ENCODE results near the gene TBCB. TPM values are rescaled to one million over a fixed set of nuclear protein-coding genes. Genes with fewer than 3 reads are reported as not detected.

Gene TBCB
- total RNA-seq, 4 donors from 2014 or later = 118 to 196 (median 154) TPM

DNA sequence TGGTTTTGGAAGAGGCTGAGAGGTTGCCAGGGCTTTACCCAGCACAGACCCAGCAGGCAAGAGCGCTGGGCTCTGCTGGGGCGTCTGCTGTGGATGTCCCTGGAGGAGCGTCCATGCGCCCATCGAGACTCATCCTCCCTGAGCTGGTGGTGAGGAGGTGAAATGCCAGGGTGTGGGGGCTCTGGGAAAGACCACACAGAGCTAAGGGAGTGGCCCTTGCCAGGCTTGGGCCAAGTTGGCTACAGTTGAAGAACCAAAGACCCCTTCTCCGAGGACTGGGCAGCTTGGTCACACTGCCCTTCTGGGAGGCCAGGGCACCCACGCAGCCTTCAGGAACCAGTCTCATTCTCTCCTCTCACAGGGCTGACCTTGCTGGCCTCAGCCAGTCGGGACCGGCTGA is 28.9 kb upstream of the TBCB start:
- Histone ChIP-seq H3K4me3 (no peak overlapping the region), H3K27ac (no peak overlapping the region), H3K4me1 (no peaks in the 10 kb centered on the region), H3K9me3 (no peaks in the 10 kb centered on the region), H3K36me3 (no peaks in the 10 kb centered on the region), H3K27me3 (no peaks in the 10 kb centered on the region)
- intact Hi-C loops (cut with DNase I; ENCODE audit: low total_unique reads) = no loop called here
- TF ChIP-seq, protein P1, sequence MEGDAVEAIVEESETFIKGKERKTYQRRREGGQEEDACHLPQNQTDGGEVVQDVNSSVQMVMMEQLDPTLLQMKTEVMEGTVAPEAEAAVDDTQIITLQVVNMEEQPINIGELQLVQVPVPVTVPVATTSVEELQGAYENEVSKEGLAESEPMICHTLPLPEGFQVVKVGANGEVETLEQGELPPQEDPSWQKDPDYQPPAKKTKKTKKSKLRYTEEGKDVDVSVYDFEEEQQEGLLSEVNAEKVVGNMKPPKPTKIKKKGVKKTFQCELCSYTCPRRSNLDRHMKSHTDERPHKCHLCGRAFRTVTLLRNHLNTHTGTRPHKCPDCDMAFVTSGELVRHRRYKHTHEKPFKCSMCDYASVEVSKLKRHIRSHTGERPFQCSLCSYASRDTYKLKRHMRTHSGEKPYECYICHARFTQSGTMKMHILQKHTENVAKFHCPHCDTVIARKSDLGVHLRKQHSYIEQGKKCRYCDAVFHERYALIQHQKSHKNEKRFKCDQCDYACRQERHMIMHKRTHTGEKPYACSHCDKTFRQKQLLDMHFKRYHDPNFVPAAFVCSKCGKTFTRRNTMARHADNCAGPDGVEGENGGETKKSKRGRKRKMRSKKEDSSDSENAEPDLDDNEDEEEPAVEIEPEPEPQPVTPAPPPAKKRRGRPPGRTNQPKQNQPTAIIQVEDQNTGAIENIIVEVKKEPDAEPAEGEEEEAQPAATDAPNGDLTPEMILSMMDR (IDR thresholded peaks at IDR 0.05) = no peak
- no peak for TF ChIP-seq POLR2A (IDR thresholded peaks at IDR 0.05)
- DNase-seq = no peak

DNA sequence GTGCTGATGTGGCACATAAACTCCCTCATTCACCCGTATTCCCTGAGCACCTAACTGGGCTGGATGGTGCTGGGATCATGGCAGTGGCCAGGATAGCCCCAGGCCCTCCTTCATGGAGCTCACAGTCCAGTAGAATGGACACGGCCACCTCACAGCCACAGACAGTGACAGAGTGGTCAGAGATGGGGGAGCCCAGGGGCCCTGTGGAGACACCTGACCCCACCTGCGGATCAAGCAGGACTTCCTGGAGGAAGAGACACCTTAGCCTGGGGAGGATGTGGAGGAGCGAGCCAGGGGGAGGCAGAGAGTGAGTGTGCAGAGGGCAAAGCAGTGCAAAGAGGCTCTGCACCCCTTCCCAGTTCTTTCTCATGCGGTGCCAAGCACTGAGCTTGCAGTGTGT is 25.4 kb upstream of the TBCB start:
- TF ChIP-seq POLR2A (IDR thresholded peaks at IDR 0.05) = no peak
- H3K36me3 ChIP-seq = no peaks in the 10 kb centered on the region
- intact Hi-C loops (cut with DNase I; ENCODE audit: low total_unique reads) = no loop called here

DNA sequence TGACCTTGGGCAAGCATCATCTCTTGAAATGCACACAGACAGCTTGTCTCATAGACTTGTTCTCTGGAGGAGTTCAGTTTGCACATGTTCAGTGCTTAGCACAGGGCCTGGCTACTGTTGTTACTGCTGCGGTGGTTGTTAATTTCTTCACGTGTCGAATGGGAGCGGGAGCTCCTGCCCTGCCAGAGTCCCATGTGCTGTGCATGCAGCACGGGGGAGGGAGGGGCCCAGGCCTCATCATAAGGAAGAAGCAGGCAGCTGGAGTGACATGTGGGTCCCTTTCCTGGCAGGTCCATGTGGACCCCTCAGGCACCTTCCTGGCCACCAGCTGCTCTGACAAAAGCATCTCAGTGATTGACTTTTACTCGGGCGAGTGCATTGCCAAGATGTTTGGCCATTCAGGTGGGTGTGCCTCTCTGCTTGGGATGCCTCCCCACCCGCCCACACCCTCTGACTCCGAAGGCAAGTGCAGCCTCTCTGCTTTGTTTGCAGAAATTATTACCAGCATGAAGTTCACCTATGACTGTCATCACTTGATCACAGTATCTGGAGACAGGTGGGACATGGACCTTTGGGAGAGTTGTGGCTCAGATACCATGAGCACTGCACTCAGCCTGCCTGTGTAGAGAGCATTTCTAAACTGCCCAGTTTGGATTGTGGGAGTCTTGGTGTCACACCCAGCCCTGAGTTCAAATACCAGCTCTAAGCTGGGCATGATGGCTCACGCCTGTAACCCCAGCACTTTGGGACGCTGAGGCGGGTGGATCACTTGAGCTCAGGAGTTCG is 24.2 kb upstream of the TBCB start:
- no peaks in the 10 kb centered on the region for H3K4me1 ChIP-seq
- no peak overlapping the region for H3K27ac ChIP-seq
- DNase-seq = no peak
- no peak for TF ChIP-seq POLR2A (IDR thresholded peaks at IDR 0.05)
- TF ChIP-seq, protein P1 (IDR thresholded peaks at IDR 0.05) = no peak
- no peaks in the 10 kb centered on the region for H3K9me3 ChIP-seq
- H3K36me3 ChIP-seq = no peaks in the 10 kb centered on the region
- no peaks in the 10 kb centered on the region for H3K27me3 ChIP-seq
- H3K4me3 ChIP-seq = no peak overlapping the region
- intact Hi-C loops (cut with DNase I; ENCODE audit: low total_unique reads) = no loop called here

More for the DNA sequence above, 25.4 kb upstream of the TBCB start:
- no peak overlapping the region for H3K27ac ChIP-seq
- no peaks in the 10 kb centered on the region for H3K4me1 ChIP-seq
- no peak overlapping the region for H3K4me3 ChIP-seq
- H3K9me3 ChIP-seq = no peaks in the 10 kb centered on the region
- H3K27me3 ChIP-seq = no peaks in the 10 kb centered on the region
- no peak for DNase-seq

DNA sequence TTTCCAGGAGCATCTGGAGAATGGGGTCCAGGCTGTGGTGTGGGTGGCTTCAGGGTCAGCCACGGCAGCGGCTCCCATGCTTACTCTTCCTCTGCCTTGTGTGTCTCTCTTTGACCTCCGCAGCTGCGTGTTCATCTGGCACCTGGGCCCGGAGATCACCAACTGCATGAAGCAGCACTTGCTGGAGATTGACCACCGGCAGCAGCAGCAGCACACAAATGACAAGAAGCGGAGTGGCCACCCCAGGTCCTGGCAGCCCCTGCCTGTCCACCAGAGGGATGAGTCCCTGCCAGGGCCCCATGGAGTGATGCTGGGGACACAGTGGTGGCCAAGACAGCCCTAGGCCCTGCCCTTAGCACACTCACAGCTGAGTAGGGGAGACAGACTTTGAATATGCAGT is 22.7 kb upstream of the TBCB start:
- Histone ChIP-seq H3K9me3 (no peaks in the 10 kb centered on the region), H3K4me1 (no peaks in the 10 kb centered on the region), H3K27ac (peak overlapping the region in 1 of 2 donors; percentile 36), H3K27me3 (no peaks in the 10 kb centered on the region), H3K36me3 (no peaks in the 10 kb centered on the region), H3K4me3 (no peak overlapping the region)
- no peak for DNase-seq
- no peak for TF ChIP-seq POLR2A (IDR thresholded peaks at IDR 0.05)
- TF ChIP-seq, protein P1 (IDR thresholded peaks at IDR 0.05) = no peak
- intact Hi-C loops (cut with DNase I; ENCODE audit: low total_unique reads) = no loop called here

DNA sequence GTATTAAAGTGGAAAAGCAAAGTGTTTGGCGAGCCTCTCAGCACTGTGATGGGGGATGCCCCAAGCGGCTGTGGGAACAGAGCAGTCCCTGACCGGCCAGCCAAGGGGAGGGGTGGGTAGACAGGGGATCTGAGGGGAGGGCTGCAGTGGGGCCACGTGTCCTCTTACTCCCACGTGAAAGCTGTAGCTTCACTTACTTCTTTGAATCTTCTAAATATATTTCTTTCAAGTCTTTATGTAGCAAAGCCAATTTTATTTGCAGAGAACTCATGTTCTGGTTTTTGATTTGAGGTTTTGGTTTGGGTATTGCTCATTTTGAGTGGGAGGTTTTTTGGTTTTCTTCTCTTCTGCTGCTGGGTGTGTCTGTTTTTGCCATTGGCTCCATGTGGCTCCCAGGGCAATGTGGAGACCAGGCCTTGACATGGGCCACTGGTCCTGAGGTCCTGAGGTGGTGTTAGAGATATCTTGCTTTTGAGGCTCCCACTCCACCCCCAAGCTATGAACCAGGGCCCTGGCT is 22.1 kb upstream of the TBCB start:
- Histone ChIP-seq H3K4me3 (no peak overlapping the region), H3K36me3 (no peaks in the 10 kb centered on the region), H3K9me3 (no peaks in the 10 kb centered on the region), H3K27ac (peak overlapping the region in 1 of 2 donors; percentile 36), H3K27me3 (no peaks in the 10 kb centered on the region), H3K4me1 (no peaks in the 10 kb centered on the region)
- intact Hi-C loops (cut with DNase I; ENCODE audit: low total_unique reads) = no loop called here
- TF ChIP-seq, protein P1 (IDR thresholded peaks at IDR 0.05) = no peak
- no peak for TF ChIP-seq POLR2A (IDR thresholded peaks at IDR 0.05)
- no peak for DNase-seq

Measured in uterus (tissue), 4 donors.